GM12878 (cell line): Measurements from ENCODE around the gene ALX4. TPM values are rescaled to one million over a fixed set of nuclear protein-coding genes. Genes with fewer than 3 reads are reported as not detected.

Source experiments
- ATAC-seq: fragments of 200-7000 bp; cut with Tn5 transposase; 3 replicates; pipeline ENCODE4 v1.9.1; 2020; ENCODE audit warnings: mild to moderate bottlenecking, moderate library complexity
- BruUV-seq: library from RNA; stranded (reverse); fragments of 400-500 nt; replicated peaks from 2 replicates; lab custom pipeline; 2021; lab: Mats Ljungman, UMichigan
- CTCF ChIA-PET: fragments of 300-600 bp; sonication (Branson Sonifier 250); formaldehyde crosslinking; extraction: SDS; loops from one replicate; lab custom pipeline; 2021; ENCODE audit warnings: inconsistent platforms; lab: Yijun Ruan, JAX
- POLR2A ChIA-PET: fragments of 350-600 bp; formaldehyde crosslinking; extraction: SDS; loops from one replicate; lab custom pipeline; 2021; ENCODE audit warnings: inconsistent platforms; lab: Charles Lee
- RAD21 ChIA-PET: fragments of 300-600 bp; sonication (Branson Sonifier 250); formaldehyde crosslinking; loops from one replicate; lab custom pipeline; 2023; ENCODE audit warnings: antibody characterized with exemption; ENCODE audit not compliant: unreplicated experiment; lab: Charles Lee
- SMC1A ChIA-PET: fragments of 300-600 bp; sonication (Branson Sonifier 250); formaldehyde crosslinking; loops from one replicate; lab custom pipeline; 2023; ENCODE audit not compliant: unreplicated experiment, uncharacterized antibody; lab: Charles Lee
- DNase-seq: peaks from one replicate; pipeline ENCODE4 v3.0.0-alpha.2; 2011; ENCODE audit warnings: low read depth, low spot score
- FAIRE-seq: peaks from 3 replicates; lab custom pipeline; 2011; peaks lifted over from hg19 to GRCh38; lab: Jason Lieb, UNC
- H2AFZ ChIP-seq: 2 replicates; pipeline ENCODE4 v1.6.0; 2011; ENCODE audit warnings: low read depth, low read length, control low read depth; ENCODE audit not compliant: control insufficient read depth
- H3K27ac ChIP-seq: 2 replicates; pipeline ENCODE4 v1.5.1; 2011; ENCODE audit warnings: control low read depth; ENCODE audit not compliant: control insufficient read depth, insufficient read depth
- H3K27me3 ChIP-seq, 2 experiments: replicated peaks in 1 of 2; 2 replicates each; pipeline versions ENCODE4 v1.6.0 to v1.6.1; 2011; ENCODE audit warnings: low read length in 1 of 2; ENCODE audit not compliant: control insufficient read depth in 2 of 2, insufficient read depth in 2 of 2
- H3K36me3 ChIP-seq, 2 experiments: 2 replicates each; pipeline ENCODE4 v1.5.1; 2011; ENCODE audit warnings: low read length in 1 of 2; ENCODE audit not compliant: control insufficient read depth in 2 of 2, insufficient read depth in 2 of 2
- H3K4me1 ChIP-seq: 2 replicates; pipeline ENCODE4 v1.6.1; 2011; ENCODE audit warnings: mild to moderate bottlenecking, low read length, moderate library complexity, mixed read lengths; ENCODE audit not compliant: control insufficient read depth, insufficient read depth
- H3K4me2 ChIP-seq: 2 replicates; pipeline ENCODE4 v1.6.0; 2011; ENCODE audit warnings: control low read depth; ENCODE audit not compliant: control insufficient read depth, insufficient read depth
- H3K4me3 ChIP-seq: fragments of 200-600 bp; sonication (generic); 2 replicates; pipeline ENCODE4 v1.5.1; 2016
- H3K79me2 ChIP-seq: 2 replicates; pipeline ENCODE4 v1.6.0; 2011; ENCODE audit warnings: low read length; ENCODE audit not compliant: control insufficient read depth, insufficient read depth
- H3K9ac ChIP-seq: 2 replicates; pipeline ENCODE4 v1.8.0; 2011; ENCODE audit warnings: low read length, control low read depth, mixed read lengths; ENCODE audit not compliant: control insufficient read depth, insufficient read depth
- H3K9me3 ChIP-seq: replicated peaks from 3 replicates; pipeline ENCODE4 v1.5.1; 2011; ENCODE audit warnings: mild to moderate bottlenecking, low read length; ENCODE audit not compliant: control insufficient read depth, insufficient read depth
- H4K20me1 ChIP-seq: 2 replicates; pipeline ENCODE4 v1.6.0; 2011; ENCODE audit not compliant: control insufficient read depth, insufficient read depth
- ATF7 ChIP-seq: fragments of 450-650 bp; IDR thresholded peaks from 2 replicates; pipeline ENCODE4 v1.6.1; 2016; ENCODE audit warnings: low read depth, mild to moderate bottlenecking
- IKZF2 ChIP-seq, 2 experiments: fragments of 450-650 bp; IDR thresholded peaks; 2 replicates each; pipeline ENCODE4 v1.6.1; 2017; ENCODE audit warnings: mild to moderate bottlenecking in 2 of 2, moderate library complexity in 2 of 2
- NFXL1 ChIP-seq: fragments of 450-650 bp; IDR thresholded peaks from 2 replicates; pipeline ENCODE4 v1.6.1; 2017; ENCODE audit warnings: antibody characterized with exemption, mild to moderate bottlenecking, borderline replicate concordance
- RAD21 ChIP-seq: IDR thresholded peaks from 2 replicates; pipeline ENCODE4 v1.6.1; 2011; ENCODE audit warnings: mild to moderate bottlenecking, low read depth, low read length, moderate library complexity; ENCODE audit not compliant: insufficient read depth
- WGBS: methylation state at CpG from one replicate; pipeline ENCODE4 v1.1.6; 2016; ENCODE audit warnings: low lambda C conversion rate; ENCODE audit not compliant: insufficient replicate concordance, insufficient coverage; ENCODE audit errors: missing lambda C conversion rate; 5-methylcytosine and 5-hydroxymethylcytosine counted together
- in situ Hi-C: fragments of 300-500 bp; cut with MboI; formaldehyde crosslinking; loops from 9 replicates; pipeline ENCODE4 v1.14.3; 2018; ENCODE audit warnings: mixed read lengths
- intact Hi-C: fragments of 100-400 bp; cut with micrococcal nuclease; formaldehyde crosslinking; loops from one replicate; pipeline ENCODE4 v1.14.2; 2022; ENCODE audit not compliant: unreplicated experiment
- polyA plus RNA-seq, 11 experiments: library from polyadenylated mRNA; depleted of rRNA in 4 of 11; unstranded in 6 of 11; stranded (reverse) in 5 of 11; fragments of >200 nt; fragmentation: Nextera tagmentation in 4 of 11; fragmentation: Illumina TruSeq in 1 of 11; extraction: Ambion mirVana in 4 of 11; extraction: Trizol in 1 of 11; gene quantifications; 1 replicate in 1 of 11; 2 replicates in 10 of 11; pipeline versions ENCODE4 v1.2.1 to v1.2.3, GENCODE V29; 2011 to 2016; ENCODE audit warnings: inconsistent platforms in 2 of 11, missing spikeins in 2 of 11, low read depth in 1 of 11
- total RNA-seq, 4 experiments: library from RNA; depleted of rRNA in 3 of 4; stranded (reverse); fragments of >200 nt in 3 of 4; fragmentation: Illumina TruSeq in 1 of 4; extraction: Trizol in 1 of 4; gene quantifications; 2 replicates each; pipeline versions ENCODE4 v1.2.1 to v1.2.3, GENCODE V29; 2013 to 2021
- TF ChIP-seq, protein P1 (sequence below): fragments of 450-650 bp; formaldehyde crosslinking; IDR thresholded peaks from 2 replicates; pipeline ENCODE4 v1.4.0; 2020; ENCODE audit warnings: mild to moderate bottlenecking, moderate library complexity

Gene ALX4
- total and polyA plus RNA-seq, 10 of the 15 experiments (the other 5 are each of a cell fraction or from before 2014, with no cell fraction given) = not detected

DNA sequence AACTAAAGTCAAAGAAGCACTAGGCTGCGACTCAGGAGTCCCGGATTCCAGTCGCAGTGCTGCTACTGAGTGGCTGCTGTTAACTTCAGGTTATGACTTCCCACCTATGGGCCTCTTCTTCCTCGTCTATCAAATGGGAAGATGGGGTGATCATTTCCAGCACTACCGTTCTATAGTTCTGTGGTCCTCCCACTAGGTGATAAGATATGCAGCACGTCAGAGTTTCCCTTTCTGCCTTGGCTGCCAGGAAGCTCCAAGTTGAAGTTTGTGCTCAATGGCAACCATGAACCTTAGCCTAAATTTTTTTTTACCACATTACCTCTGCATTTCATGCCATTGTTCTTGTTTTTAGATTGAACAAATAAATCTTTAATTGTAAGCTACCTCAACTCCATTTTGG is 38.7 kb downstream of the ALX4 start:
- Histone ChIP-seq H3K27me3 (no peaks in the 10 kb centered on the region; a peak in 2 of 4 replicates), H3K4me1 (no peaks in the 10 kb centered on the region), H3K27ac (no peak overlapping the region), H3K79me2 (no peaks in the 10 kb centered on the region), H3K9ac (no peak overlapping the region), H3K4me2 (no peak overlapping the region), H2AFZ (no peak overlapping the region), H3K9me3 (no peaks in the 10 kb centered on the region; the same call in 2 of the 3 replicates), H3K4me3 (no peak overlapping the region), H4K20me1 (no peaks in the 10 kb centered on the region), H3K36me3 (no peaks in the 10 kb centered on the region)
- ATAC-seq (no peak), DNase-seq (no peak), FAIRE-seq (no peak)
- in situ Hi-C loops = no loop called here
- no TSS peak for BruUV-seq
- ChIA-PET CTCF (no interaction called here), RAD21 (interaction anchor here (1.0 kb wide), 1 partner anchor 14 kb away, joined by 3 read pairs; no protein-coding TSS in a partner anchor), POLR2A (no interaction called here), SMC1A (interaction anchor here (1.1 kb wide), 1 partner anchor 135 kb away, joined by 3 read pairs; no protein-coding TSS in a partner anchor)
- intact Hi-C loops = no loop called here
- 42% methylated on average over 6 of the region's 6 CpGs for WGBS
- TF ChIP-seq IKZF2 (IDR thresholded peaks at IDR 0.05) (no peak), RAD21 (no peak), NFXL1 (no peak), ATF7 (no peak)
- TF ChIP-seq, protein P1, sequence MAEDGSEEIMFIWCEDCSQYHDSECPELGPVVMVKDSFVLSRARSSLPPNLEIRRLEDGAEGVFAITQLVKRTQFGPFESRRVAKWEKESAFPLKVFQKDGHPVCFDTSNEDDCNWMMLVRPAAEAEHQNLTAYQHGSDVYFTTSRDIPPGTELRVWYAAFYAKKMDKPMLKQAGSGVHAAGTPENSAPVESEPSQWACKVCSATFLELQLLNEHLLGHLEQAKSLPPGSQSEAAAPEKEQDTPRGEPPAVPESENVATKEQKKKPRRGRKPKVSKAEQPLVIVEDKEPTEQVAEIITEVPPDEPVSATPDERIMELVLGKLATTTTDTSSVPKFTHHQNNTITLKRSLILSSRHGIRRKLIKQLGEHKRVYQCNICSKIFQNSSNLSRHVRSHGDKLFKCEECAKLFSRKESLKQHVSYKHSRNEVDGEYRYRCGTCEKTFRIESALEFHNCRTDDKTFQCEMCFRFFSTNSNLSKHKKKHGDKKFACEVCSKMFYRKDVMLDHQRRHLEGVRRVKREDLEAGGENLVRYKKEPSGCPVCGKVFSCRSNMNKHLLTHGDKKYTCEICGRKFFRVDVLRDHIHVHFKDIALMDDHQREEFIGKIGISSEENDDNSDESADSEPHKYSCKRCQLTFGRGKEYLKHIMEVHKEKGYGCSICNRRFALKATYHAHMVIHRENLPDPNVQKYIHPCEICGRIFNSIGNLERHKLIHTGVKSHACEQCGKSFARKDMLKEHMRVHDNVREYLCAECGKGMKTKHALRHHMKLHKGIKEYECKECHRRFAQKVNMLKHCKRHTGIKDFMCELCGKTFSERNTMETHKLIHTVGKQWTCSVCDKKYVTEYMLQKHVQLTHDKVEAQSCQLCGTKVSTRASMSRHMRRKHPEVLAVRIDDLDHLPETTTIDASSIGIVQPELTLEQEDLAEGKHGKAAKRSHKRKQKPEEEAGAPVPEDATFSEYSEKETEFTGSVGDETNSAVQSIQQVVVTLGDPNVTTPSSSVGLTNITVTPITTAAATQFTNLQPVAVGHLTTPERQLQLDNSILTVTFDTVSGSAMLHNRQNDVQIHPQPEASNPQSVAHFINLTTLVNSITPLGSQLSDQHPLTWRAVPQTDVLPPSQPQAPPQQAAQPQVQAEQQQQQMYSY (CRISPR knock-in tag) = no peak
